IPS-NIHi7 (cell line): ENCODE data around the gene OLIG1.

Source experiments
- DNase-seq: peaks from one replicate; pipeline ENCODE4 v3.0.0; 2012; ENCODE audit warnings: mixed read lengths; ENCODE audit errors: extremely low spot score

Gene OLIG1

GRCh38 chr21:33069994-33070743, at the start of gene OLIG1:
Gene OLIG1, plus strand, starts transcription at chr21:33070141. Its CDS starts 106 bp downstream, at chr21:33070247.
- DNase-seq: peak; percentile 95

- DNase-seq: no peak
Observed at GRCh38 chr21:33020558-33021100, 49.3 kb upstream of the OLIG1 start.

DNA sequence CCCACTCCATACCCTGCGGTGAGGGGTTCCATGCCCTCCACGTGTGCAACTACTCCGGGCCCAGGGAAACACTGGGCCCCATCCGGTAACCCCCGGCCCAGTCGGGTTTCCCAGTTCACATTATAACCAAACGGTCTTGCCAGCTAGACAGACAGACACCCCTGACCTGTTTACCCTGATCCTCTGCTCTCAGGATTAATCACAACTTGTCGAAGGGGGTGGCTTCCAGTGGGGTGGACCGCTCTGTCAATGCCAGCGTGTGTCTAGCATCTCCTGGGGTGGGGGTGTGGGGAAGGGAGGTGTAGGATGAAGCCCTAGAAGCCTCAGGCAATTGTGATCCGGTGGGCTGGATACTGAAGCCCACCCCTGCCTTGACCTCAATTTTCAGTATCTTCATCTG, 48.8 kb upstream of the OLIG1 start:
- no peak for DNase-seq

DNA sequence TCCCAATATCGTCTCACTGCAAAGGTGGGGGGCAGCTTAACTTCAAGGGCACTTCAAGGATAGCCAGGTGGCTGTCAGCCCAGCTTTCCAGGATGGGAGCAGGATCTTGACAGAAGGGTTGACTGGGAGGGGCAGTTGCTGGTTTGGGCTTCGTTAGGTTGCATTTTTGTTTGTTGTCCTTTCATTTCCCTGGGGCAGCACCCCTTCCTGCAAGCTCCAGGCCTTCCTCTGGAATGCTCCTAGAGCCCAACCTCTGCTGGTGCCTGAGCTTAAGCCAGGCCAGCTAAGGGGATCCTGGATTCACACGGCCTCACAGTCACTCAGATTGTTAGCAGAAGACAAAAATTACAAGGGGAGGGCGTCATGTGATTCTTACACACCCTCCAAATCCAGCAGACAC, 48.3 kb upstream of the OLIG1 start:
- DNase-seq: no peak

GRCh38 chr21:33022489-33022827, 47.5 kb upstream of the OLIG1 start:
- no peak for DNase-seq

GRCh38 chr21:33022828-33023573, 46.9 kb upstream of the OLIG1 start:
- DNase-seq: no peak

DNA sequence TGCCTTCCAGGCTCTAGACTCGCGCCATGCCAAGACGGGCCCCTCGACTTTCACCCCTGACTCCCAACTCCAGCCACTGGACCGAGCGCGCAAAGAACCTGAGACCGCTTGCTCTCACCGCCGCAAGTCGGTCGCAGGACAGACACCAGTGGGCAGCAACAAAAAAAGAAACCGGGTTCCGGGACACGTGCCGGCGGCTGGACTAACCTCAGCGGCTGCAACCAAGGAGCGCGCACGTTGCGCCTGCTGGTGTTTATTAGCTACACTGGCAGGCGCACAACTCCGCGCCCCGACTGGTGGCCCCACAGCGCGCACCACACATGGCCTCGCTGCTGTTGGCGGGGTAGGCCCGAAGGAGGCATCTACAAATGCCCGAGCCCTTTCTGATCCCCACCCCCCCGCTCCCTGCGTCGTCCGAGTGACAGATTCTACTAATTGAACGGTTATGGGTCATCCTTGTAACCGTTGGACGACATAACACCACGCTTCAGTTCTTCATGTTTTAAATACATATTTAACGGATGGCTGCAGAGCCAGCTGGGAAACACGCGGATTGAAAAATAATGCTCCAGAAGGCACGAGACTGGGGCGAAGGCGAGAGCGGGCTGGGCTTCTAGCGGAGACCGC, 46.3 kb upstream of the OLIG1 start:
- no peak for DNase-seq

DNA sequence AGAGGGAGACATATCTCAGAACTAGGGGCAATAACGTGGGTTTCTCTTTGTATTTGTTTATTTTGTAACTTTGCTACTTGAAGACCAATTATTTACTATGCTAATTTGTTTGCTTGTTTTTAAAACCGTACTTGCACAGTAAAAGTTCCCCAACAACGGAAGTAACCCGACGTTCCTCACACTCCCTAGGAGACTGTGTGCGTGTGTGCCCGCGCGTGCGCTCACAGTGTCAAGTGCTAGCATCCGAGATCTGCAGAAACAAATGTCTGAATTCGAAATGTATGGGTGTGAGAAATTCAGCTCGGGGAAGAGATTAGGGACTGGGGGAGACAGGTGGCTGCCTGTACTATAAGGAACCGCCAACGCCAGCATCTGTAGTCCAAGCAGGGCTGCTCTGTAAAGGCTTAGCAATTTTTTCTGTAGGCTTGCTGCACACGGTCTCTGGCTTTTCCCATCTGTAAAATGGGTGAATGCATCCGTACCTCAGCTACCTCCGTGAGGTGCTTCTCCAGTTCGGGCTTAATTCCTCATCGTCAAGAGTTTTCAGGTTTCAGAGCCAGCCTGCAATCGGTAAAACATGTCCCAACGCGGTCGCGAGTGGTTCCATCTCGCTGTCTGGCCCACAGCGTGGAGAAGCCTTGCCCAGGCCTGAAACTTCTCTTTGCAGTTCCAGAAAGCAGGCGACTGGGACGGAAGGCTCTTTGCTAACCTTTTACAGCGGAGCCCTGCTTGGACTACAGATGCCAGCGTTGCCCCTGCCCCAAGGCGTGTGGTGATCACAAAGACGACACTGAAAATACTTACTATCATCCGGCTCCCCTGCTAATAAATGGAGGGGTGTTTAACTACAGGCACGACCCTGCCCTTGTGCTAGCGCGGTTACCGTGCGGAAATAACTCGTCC, 45.5 kb upstream of the OLIG1 start:
- DNase-seq: no peak

DNA sequence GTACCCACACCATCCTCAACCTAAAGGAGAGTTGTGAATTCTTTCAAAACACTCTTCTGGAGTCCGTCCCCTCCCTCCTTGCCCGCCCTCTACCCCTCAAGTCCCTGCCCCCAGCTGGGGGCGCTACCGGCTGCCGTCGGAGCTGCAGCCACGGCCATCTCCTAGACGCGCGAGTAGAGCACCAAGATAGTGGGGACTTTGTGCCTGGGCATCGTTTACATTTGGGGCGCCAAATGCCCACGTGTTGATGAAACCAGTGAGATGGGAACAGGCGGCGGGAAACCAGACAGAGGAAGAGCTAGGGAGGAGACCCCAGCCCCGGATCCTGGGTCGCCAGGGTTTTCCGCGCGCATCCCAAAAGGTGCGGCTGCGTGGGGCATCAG, 44.8 kb upstream of the OLIG1 start:
- peak; percentile 58 for DNase-seq

- peak; percentile 97 for DNase-seq
Observed at GRCh38 chr21:33025489-33026442, 44.2 kb upstream of the OLIG1 start, which contains the start of gene OLIG2. Gene OLIG2, plus strand, starts transcription at chr21:33025935. Its CDS starts 928 bp downstream, at chr21:33026863.

DNA sequence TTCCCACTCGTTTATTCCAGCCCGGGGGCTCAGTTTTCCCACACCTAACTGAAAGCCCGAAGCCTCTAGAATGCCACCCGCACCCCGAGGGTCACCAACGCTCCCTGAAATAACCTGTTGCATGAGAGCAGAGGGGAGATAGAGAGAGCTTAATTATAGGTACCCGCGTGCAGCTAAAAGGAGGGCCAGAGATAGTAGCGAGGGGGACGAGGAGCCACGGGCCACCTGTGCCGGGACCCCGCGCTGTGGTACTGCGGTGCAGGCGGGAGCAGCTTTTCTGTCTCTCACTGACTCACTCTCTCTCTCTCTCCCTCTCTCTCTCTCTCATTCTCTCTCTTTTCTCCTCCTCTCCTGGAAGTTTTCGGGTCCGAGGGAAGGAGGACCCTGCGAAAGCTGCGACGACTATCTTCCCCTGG, 43.5 kb upstream of the OLIG1 start:
- DNase-seq: no peak

DNA sequence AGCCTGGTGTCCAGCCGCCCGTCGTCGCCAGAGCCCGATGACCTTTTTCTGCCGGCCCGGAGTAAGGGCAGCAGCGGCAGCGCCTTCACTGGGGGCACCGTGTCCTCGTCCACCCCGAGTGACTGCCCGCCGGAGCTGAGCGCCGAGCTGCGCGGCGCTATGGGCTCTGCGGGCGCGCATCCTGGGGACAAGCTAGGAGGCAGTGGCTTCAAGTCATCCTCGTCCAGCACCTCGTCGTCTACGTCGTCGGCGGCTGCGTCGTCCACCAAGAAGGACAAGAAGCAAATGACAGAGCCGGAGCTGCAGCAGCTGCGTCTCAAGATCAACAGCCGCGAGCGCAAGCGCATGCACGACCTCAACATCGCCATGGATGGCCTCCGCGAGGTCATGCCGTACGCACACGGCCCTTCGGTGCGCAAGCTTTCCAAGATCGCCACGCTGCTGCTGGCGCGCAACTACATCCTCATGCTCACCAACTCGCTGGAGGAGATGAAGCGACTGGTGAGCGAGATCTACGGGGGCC, 43.0 kb upstream of the OLIG1 start:
- DNase-seq: no peak

- no peak for DNase-seq
Observed at GRCh38 chr21:33027401-33028286, 42.3 kb upstream of the OLIG1 start.

GRCh38 chr21:33028287-33028670, 41.7 kb upstream of the OLIG1 start:
- no peak for DNase-seq

DNA sequence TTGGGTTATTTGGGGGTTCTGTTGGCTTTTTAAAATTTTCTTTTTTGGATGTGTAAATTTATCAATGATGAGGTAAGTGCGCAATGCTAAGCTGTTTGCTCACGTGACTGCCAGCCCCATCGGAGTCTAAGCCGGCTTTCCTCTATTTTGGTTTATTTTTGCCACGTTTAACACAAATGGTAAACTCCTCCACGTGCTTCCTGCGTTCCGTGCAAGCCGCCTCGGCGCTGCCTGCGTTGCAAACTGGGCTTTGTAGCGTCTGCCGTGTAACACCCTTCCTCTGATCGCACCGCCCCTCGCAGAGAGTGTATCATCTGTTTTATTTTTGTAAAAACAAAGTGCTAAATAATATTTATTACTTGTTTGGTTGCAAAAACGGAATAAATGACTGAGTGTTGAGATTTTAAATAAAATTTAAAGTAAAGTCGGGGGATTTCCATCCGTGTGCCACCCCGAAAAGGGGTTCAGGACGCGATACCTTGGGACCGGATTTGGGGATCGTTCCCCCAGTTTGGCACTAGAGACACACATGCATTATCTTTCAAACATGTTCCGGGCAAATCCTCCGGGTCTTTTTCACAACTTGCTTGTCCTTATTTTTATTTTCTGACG, 41.1 kb upstream of the OLIG1 start:
- no peak for DNase-seq

- DNase-seq: no peak
Observed at GRCh38 chr21:33029385-33029921, 40.5 kb upstream of the OLIG1 start.

- DNase-seq: no peak
Observed at GRCh38 chr21:33029975-33030461, 39.9 kb upstream of the OLIG1 start.

- no peak for DNase-seq
Observed at GRCh38 chr21:33030633-33031032, 39.3 kb upstream of the OLIG1 start.
